GM18519 (cell line): Measurements from ENCODE around the gene CSRNP3.

Source experiments
- ATAC-seq: cut with Tn5 transposase; IDR thresholded peaks from one replicate; pipeline ENCODE4 v1.9.1; 2021; ENCODE audit warnings: mild to moderate bottlenecking, moderate library complexity; ENCODE audit not compliant: unreplicated experiment, low FRiP score

CSRNP3 gene, protein sequence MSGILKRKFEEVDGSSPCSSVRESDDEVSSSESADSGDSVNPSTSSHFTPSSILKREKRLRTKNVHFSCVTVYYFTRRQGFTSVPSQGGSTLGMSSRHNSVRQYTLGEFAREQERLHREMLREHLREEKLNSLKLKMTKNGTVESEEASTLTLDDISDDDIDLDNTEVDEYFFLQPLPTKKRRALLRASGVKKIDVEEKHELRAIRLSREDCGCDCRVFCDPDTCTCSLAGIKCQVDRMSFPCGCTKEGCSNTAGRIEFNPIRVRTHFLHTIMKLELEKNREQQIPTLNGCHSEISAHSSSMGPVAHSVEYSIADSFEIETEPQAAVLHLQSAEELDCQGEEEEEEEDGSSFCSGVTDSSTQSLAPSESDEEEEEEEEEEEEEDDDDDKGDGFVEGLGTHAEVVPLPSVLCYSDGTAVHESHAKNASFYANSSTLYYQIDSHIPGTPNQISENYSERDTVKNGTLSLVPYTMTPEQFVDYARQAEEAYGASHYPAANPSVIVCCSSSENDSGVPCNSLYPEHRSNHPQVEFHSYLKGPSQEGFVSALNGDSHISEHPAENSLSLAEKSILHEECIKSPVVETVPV

DNA sequence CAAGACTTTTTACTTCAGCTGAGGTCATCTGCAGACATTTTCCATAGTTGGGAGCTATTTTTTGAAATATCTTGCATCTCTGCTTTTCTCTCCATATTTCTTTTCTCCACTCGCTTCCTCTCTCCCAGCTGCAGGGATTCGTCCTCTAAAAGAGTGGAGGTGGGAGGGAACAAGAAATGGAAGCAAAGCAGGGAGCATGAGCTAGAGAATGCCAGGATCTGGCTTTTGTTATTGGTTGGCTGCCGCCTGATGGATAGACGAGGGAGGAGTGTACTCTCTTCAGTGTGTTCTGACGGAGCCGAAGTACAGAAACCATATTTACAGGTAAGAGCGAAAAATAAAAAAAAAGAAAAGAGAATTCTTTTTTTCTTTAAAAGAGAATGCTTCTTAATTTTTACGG is at the start of gene CSRNP3:
CSRNP3 (plus strand) TSS at position 282 of the 400 bp plus-strand sequence. CDS start 125,368 bp downstream, outside the sequence.
- ATAC-seq = no peak

GRCh38 chr2:165420231-165420630 is 49.3 kb upstream of the CSRNP3 start:
- no peak for ATAC-seq

DNA sequence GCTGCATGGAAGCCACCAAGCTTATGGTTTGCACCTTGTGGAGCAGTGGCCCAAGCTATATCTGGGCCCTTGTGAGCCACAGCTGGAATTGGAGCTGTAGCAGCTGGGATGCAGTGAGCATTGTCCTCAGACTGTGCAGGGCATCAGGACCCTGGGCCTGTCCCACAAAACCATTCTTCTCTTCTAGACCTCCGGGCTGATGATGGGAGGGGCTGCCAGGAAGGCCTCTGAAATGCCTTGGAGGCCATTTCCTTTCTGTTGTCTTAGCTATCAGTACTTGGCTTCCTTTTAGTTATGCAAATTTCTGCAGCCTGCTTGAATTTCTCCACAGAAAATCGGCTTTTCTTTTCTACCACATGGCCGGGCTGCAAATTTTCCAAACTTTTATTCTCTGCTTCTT is 46.4 kb upstream of the CSRNP3 start:
- ATAC-seq = no peak

DNA sequence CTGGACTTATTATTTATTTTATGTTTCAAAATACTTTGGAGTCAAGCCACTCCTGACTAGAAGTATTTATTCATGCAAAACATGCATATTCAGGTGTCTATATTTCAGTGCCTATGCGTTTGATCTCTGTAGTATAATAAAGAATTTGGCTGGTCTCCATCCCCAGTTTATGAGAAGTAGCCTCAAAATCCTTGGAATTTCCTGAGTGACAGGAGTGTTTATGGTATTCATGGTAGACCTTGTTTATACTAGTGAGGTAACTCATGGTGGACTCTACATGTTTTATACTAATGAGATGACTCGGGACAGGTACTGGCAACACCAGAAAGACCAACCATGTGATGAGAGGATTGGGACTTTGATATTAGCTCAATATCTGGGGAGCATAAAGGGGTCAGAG is 43.9 kb upstream of the CSRNP3 start:
- no peak for ATAC-seq

- ATAC-seq = no peak
These were observed 41.8 kb upstream of the CSRNP3 start for GRCh38 chr2:165427686-165428085.

- no peak for ATAC-seq
These were observed 40.6 kb upstream of the CSRNP3 start for GRCh38 chr2:165428926-165429325.

DNA sequence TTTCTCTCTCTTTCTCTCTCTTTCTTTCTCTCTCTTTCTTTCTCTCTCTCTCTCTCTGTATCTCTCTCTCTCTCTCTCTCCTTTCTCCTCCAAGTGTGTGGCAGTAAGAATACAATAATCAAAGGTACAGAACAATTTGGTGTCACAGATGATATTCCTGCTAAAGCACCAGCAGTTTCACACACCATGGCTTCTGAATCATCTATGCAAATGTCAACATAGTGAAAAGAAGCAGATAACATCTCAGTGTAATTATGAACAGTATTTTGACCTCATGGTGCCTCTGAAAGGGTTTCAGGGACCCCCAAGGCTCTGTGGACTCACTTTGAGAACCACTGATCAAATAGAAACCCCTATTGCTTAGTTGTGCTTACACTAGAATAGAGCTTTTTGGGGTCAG is 38.5 kb upstream of the CSRNP3 start:
- ATAC-seq = no peak

- no peak for ATAC-seq
These were observed 37.1 kb upstream of the CSRNP3 start for GRCh38 chr2:165432234-165432966.

- no peak for ATAC-seq
These were observed 34.5 kb upstream of the CSRNP3 start for GRCh38 chr2:165434865-165435496.

DNA sequence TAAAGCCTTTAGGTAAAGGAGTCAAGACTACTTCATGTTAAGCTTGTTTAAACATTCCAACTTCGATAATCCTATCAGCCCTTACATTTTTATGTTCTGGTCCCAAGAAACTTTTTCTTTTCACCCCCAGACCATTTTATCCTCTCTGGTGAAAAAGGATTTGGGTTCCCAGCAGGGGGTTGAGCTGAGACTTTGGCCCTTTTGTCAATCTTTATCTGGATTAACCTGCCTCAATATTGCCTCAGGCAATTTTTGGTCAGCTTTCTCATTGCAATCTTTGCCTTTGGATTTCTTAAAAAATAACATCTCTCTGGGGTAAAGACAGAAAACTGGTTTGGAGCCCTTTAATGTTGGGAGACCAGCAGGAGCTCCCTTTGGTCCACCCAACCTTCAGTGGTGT is 33.9 kb upstream of the CSRNP3 start:
- no peak for ATAC-seq

- ATAC-seq = no peak
These were observed 32.9 kb upstream of the CSRNP3 start for GRCh38 chr2:165436559-165436958.

DNA sequence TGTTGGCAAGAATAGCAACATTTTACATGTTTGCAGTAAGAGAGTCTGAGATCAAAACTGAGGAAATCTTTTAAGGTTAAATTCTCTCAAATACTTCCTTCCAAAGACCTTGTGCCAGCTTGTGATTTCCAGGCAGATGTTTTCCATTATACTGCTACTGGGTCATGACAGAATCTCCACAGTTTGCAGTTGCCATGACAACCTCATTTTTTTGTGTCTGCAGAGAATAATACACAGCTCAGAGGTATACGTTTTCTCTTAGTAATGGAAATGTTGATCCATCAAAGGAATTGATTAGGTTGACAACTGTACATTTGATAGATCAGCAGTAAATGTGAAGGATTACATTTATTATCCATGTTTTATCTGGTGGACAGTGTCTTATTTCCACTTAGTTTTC is 29.1 kb upstream of the CSRNP3 start:
- no peak for ATAC-seq

- no peak for ATAC-seq
These were observed 26.0 kb upstream of the CSRNP3 start for GRCh38 chr2:165443511-165443910.

DNA sequence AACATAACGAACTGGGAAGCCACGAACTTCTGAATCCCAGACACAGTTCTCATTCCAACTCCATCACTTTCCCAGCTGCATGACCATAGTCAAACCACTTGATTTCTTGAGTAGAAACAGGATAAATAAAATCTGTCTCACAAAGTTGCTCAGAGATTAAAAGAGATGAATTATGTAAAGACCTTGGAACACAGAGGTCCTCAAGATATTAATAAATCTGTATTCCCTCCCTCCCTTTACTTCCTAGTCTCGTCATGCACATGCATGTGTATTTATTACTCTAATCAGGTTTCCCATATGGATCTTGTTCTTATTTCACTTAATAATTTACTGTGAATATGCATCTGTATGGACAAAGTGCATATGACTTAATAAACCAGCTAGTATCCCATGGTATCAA is 21.1 kb upstream of the CSRNP3 start:
- no peak for ATAC-seq

- no peak for ATAC-seq
These were observed 19.3 kb upstream of the CSRNP3 start for GRCh38 chr2:165450156-165450555.

- ATAC-seq = no peak
These were observed 17.2 kb upstream of the CSRNP3 start for GRCh38 chr2:165452327-165452726.

GRCh38 chr2:165453561-165454094 is 15.9 kb upstream of the CSRNP3 start:
- ATAC-seq = no peak

DNA sequence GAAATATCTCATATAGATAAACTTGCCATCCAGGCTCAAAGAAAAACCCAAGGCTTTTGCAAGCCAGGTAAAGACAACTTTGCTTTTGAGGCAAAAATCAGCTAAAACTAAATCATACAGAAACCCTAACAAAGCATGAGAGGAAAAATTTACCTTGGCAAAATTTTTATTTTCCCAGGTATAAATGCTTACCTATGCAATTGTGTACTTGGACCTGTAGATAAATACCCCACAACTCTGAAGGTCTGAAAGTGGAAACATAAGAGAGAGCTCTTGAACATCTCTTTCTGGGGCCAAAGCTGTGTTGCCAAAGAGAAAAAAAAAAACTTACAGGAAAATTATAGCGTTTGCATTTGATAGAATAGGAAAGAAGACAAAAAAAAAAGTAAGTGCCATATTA is 14.6 kb upstream of the CSRNP3 start:
- ATAC-seq = no peak

- no peak for ATAC-seq
These were observed 13.5 kb upstream of the CSRNP3 start for GRCh38 chr2:165456027-165456426.

DNA sequence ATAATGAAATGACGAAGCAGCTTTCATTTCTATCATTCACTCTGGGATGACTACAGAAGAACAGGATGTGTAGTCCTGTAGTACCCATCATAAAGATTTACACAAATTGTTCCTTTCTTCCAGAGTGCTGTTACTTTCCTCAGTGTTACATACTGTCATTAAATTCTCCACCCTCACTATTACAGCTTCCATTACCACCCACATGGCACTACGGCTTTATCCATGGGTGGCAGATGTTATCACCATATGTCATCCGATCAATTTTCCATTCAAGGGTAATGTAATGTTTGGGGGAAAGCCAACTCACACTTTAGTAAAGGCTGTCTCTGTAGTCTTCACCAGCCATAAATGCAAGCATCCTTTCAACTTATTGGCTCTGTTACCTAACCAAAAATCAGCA is 7.1 kb upstream of the CSRNP3 start:
- no peak for ATAC-seq

DNA sequence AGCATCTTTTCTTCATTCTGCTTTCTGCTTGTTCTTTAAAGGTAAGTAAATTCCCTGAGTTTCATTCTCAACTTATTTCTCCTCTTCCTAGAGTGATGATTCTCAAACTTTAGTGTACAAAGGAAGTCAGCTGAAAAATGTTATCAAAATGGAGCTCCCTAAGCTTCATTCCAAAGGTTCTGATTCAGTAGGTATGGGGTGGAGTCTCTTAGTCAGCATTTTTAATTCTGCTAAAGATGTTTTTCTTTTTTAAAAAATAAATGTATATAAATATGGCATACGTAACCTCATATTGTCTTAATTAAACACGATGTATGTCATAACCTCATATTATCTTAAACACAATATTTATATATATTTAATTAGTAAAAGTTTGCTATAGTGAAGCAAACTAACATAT is 3.1 kb upstream of the CSRNP3 start:
- no peak for ATAC-seq
